Mesothelial cell of epicardium (in vitro differentiated cells): ENCODE data around the gene TLCD3B. TPM values are rescaled to one million over a fixed set of nuclear protein-coding genes. Genes with fewer than 3 reads are reported as not detected.
A peak's percentile ranks its signal among the peaks of the same experiment; 100 is the strongest.

Experiments
- DNase-seq, 2 experiments: peaks; one replicate each; pipeline ENCODE4 v3.0.0; 2021; ENCODE audit warnings: low spot score in 2 of 2; ENCODE audit not compliant: unreplicated experiment in 2 of 2
- H3K27ac Mint-ChIP-seq: 2 replicates; pipeline ENCODE4 v1.8.0; 2021; ENCODE audit warnings: mixed read lengths
- H3K27me3 Mint-ChIP-seq: 2 replicates; pipeline ENCODE4 v1.8.0; 2021; ENCODE audit warnings: low read depth, mixed read lengths
- H3K36me3 Mint-ChIP-seq: 2 replicates; pipeline ENCODE4 v1.8.0; 2021; ENCODE audit warnings: mixed read lengths
- H3K4me1 Mint-ChIP-seq: 2 replicates; pipeline ENCODE4 v1.8.0; 2021; ENCODE audit warnings: mixed read lengths
- H3K4me3 Mint-ChIP-seq: 2 replicates; pipeline ENCODE4 v1.8.0; 2021; ENCODE audit warnings: mild to moderate bottlenecking, moderate library complexity, mixed read lengths
- H3K9me3 Mint-ChIP-seq: 2 replicates; pipeline ENCODE4 v1.8.0; 2021; ENCODE audit warnings: mixed read lengths
- CTCF ChIP-seq: fragments of 200-600 bp; sonication (generic); IDR thresholded peaks from one replicate; pipeline ENCODE4 v1.5.0; 2021; ENCODE audit warnings: antibody characterized with exemption; ENCODE audit not compliant: unreplicated experiment
- total RNA-seq: library from RNA; stranded (reverse); gene quantifications from 3 replicates; pipeline ENCODE4 v1.2.1, GENCODE V29; 2021

The TLCD3B gene
- total RNA-seq, 1 donor from 2014 or later: 0.72 TPM

GRCh38 chr16:30054451-30054850, 23.4 kb upstream of the TLCD3B start:
- TF ChIP-seq CTCF: no peak
- DNase-seq: no peak
- H3K9me3 Mint-ChIP-seq: no peaks in the 10 kb centered on the region
- H3K27ac Mint-ChIP-seq: peak overlapping the region; percentile 66
- H3K4me1 Mint-ChIP-seq: peaks cover 17% of the 10 kb centered on the region
- H3K36me3 Mint-ChIP-seq: peaks cover 3% of the 10 kb centered on the region
- H3K27me3 Mint-ChIP-seq: no peaks in the 10 kb centered on the region
- H3K4me3 Mint-ChIP-seq: peak overlapping the region; percentile 85

GRCh38 chr16:30053376-30054015, 22.4 kb upstream of the TLCD3B start:
- DNase-seq: no peak
- peak overlapping the region; percentile 92 for H3K27ac Mint-ChIP-seq
- H3K36me3 Mint-ChIP-seq: no peaks in the 10 kb centered on the region

GRCh38 chr16:30052671-30053372, 21.8 kb upstream of the TLCD3B start:
- no peaks in the 10 kb centered on the region for H3K36me3 Mint-ChIP-seq
- DNase-seq: peak; percentile 84 to 93
- H3K9me3 Mint-ChIP-seq: no peaks in the 10 kb centered on the region
- H3K4me1 Mint-ChIP-seq: peaks cover 17% of the 10 kb centered on the region
- H3K27me3 Mint-ChIP-seq: no peaks in the 10 kb centered on the region
- peak overlapping the region; percentile 85 for H3K4me3 Mint-ChIP-seq
- H3K27ac Mint-ChIP-seq: peak overlapping the region; percentile 79
- TF ChIP-seq CTCF: no peak

More at GRCh38 chr16:30053376-30054015, 22.4 kb upstream of the TLCD3B start:
- Mint-ChIP-seq H3K4me1 (peaks cover 17% of the 10 kb centered on the region), H3K4me3 (peak overlapping the region; percentile 85), H3K9me3 (no peaks in the 10 kb centered on the region), H3K27me3 (no peaks in the 10 kb centered on the region)
- no peak for TF ChIP-seq CTCF

GRCh38 chr16:30051518-30051917, 20.4 kb upstream of the TLCD3B start:
- no peaks in the 10 kb centered on the region for H3K36me3 Mint-ChIP-seq
- TF ChIP-seq CTCF: no peak
- peak overlapping the region; percentile 59 for H3K4me3 Mint-ChIP-seq
- no peak for DNase-seq
- H3K27ac Mint-ChIP-seq: peak overlapping the region; percentile 75
- peaks cover 17% of the 10 kb centered on the region for H3K4me1 Mint-ChIP-seq
- H3K9me3 Mint-ChIP-seq: no peaks in the 10 kb centered on the region
- H3K27me3 Mint-ChIP-seq: no peaks in the 10 kb centered on the region

- DNase-seq: no peak
- Mint-ChIP-seq H3K36me3 (no peaks in the 10 kb centered on the region), H3K4me3 (no peak overlapping the region)
Measured at GRCh38 chr16:30049871-30050270, 18.8 kb upstream of the TLCD3B start.

More at GRCh38 chr16:30049871-30050270, 18.8 kb upstream of the TLCD3B start:
- peaks cover 14% of the 10 kb centered on the region for H3K4me1 Mint-ChIP-seq
- H3K27ac Mint-ChIP-seq: no peak overlapping the region
- peaks cover 2% of the 10 kb centered on the region for H3K27me3 Mint-ChIP-seq
- TF ChIP-seq CTCF: no peak
- no peaks in the 10 kb centered on the region for H3K9me3 Mint-ChIP-seq
